ENCODE measurements around the gene GRIN1.

GRIN1 gene

GRCh38 chr9:137167747-137168572 lies 29.0 kb downstream of the GRIN1 start:
- Histone ChIP-seq H3K27ac (no peak overlapping the region), H3K27me3 (replicated peaks) (peaks cover 81% of the 10 kb centered on the region), H3K4me3 (ENCODE audit: low read depth, low read length) (no peak overlapping the region), H3K36me3 (replicated peaks) (no peaks in the 10 kb centered on the region)
- no peak for DNase-seq
- in situ Hi-C loops (cut with HindIII; ENCODE audit: low pct_ligation_motif_present, low sequenced_read_pairs), result no loop called here
- TF ChIP-seq, protein P1, sequence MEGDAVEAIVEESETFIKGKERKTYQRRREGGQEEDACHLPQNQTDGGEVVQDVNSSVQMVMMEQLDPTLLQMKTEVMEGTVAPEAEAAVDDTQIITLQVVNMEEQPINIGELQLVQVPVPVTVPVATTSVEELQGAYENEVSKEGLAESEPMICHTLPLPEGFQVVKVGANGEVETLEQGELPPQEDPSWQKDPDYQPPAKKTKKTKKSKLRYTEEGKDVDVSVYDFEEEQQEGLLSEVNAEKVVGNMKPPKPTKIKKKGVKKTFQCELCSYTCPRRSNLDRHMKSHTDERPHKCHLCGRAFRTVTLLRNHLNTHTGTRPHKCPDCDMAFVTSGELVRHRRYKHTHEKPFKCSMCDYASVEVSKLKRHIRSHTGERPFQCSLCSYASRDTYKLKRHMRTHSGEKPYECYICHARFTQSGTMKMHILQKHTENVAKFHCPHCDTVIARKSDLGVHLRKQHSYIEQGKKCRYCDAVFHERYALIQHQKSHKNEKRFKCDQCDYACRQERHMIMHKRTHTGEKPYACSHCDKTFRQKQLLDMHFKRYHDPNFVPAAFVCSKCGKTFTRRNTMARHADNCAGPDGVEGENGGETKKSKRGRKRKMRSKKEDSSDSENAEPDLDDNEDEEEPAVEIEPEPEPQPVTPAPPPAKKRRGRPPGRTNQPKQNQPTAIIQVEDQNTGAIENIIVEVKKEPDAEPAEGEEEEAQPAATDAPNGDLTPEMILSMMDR (IDR thresholded peaks at IDR 0.05; ENCODE audit: low read depth, low read length, missing control alignments), result no peak

DNA sequence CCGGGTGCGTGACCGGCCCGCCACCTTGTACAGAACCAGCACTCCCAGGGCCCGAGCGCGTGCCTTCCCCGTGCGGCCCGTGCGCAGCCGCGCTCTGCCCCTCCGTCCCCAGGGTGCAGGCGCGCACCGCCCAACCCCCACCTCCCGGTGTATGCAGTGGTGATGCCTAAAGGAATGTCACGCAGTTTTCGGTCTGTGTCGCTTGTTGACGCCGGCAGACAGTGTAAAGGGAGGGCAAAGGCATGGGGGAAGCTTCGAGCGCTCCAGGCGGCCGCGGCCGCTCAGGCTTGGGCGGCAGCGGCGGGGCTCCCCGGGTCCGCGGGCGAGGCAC lies 29.6 kb downstream of the GRIN1 start:
- H3K4me3 ChIP-seq (ENCODE audit: low read depth, low read length), result no peak overlapping the region
- in situ Hi-C loops (cut with HindIII; ENCODE audit: low pct_ligation_motif_present, low sequenced_read_pairs), result no loop called here
- DNase-seq, result no peak
- TF ChIP-seq, protein P1 (IDR thresholded peaks at IDR 0.05; ENCODE audit: low read depth, low read length, missing control alignments), result no peak
- H3K36me3 ChIP-seq (replicated peaks), result no peaks in the 10 kb centered on the region
- no peak overlapping the region for H3K27ac ChIP-seq
- peaks cover 78% of the 10 kb centered on the region for H3K27me3 ChIP-seq (replicated peaks)

GRCh38 chr9:137168904-137169856 lies 30.2 kb downstream of the GRIN1 start:
- Histone ChIP-seq H3K4me3 (ENCODE audit: low read depth, low read length) (no peak overlapping the region), H3K27ac (no peak overlapping the region), H3K27me3 (replicated peaks) (peaks cover 75% of the 10 kb centered on the region), H3K36me3 (replicated peaks) (no peaks in the 10 kb centered on the region)
- in situ Hi-C loops (cut with HindIII; ENCODE audit: low pct_ligation_motif_present, low sequenced_read_pairs), result no loop called here
- TF ChIP-seq, protein P1 (IDR thresholded peaks at IDR 0.05; ENCODE audit: low read depth, low read length, missing control alignments), result no peak
- DNase-seq, result peak; percentile 7

- Histone ChIP-seq H3K36me3 (replicated peaks) (no peaks in the 10 kb centered on the region), H3K27me3 (replicated peaks) (peaks cover 68% of the 10 kb centered on the region), H3K4me3 (ENCODE audit: low read depth, low read length) (no peak within 1 kb of the TSS), H3K27ac (no peak within 1 kb of the TSS)
- in situ Hi-C loops (cut with HindIII; ENCODE audit: low pct_ligation_motif_present, low sequenced_read_pairs), result no loop called here
- DNase-seq, result no peak
- TF ChIP-seq, protein P1 (IDR thresholded peaks at IDR 0.05; ENCODE audit: low read depth, low read length, missing control alignments), result no peak
Observed at GRCh38 chr9:137169896-137170358, 31.0 kb downstream of the GRIN1 start, which contains the start of gene LRRC26. TSS of gene LRRC26 (minus strand) at chr9:137170051. CDS start at chr9:137169943, 108 bp downstream.

DNA sequence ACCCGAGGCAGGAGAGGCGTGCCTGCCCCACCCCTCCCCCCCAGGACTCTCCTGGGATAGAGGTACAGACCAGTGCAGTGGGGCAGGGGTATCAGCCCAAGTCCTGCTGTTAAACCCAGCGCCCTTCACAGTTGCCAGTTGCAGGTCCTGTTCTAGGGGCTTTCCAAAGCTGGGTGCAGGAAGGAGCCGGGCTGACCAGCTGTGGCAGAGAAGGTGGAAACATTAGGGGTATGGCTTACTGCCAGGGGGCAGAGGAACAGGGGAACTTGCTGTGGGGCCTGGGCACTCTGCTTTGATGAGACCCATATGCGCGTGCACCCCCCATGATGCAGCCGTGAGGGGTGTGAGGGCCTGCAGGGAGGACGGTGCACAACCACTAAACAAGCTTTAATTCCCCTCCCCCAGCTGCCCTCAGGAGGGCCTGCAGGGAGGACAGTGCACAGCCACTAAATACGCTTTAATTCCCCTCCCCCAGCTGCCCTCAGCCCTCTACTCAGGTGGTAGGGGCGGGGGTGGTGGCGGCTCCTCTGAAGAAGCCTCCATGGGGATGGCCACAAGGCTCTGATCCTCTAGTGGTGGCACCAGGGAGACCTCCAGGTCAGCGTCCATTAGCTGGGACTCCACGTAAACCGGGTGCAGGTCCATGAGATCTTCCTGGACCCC lies 31.7 kb downstream of the GRIN1 start:
- Histone ChIP-seq H3K27ac (no peak overlapping the region), H3K27me3 (replicated peaks) (peaks cover 61% of the 10 kb centered on the region), H3K4me3 (ENCODE audit: low read depth, low read length) (no peak overlapping the region), H3K36me3 (replicated peaks) (no peaks in the 10 kb centered on the region)
- TF ChIP-seq, protein P1 (IDR thresholded peaks at IDR 0.05; ENCODE audit: low read depth, low read length, missing control alignments), result no peak
- DNase-seq, result no peak
- in situ Hi-C loops (cut with HindIII; ENCODE audit: low pct_ligation_motif_present, low sequenced_read_pairs), result no loop called here
